GM19238 (cell line): ENCODE measurements around the gene RABL2A.
"Not testable (repeated sequence)": the region's sequence is repeated elsewhere in the genome, so short reads cannot be mapped to it uniquely, and the experiment has no call there.

Experiments
- DNase-seq: peaks from one replicate; pipeline ENCODE4 v3.0.0; 2011; ENCODE audit warnings: low spot score; ENCODE audit not compliant: insufficient read length

RABL2A gene

GRCh38 chr2:113606036-113606435 lies 21.0 kb upstream of the RABL2A start:
- not testable (repeated sequence) for DNase-seq

- DNase-seq = not testable (repeated sequence)
Observed at GRCh38 chr2:113609822-113610221, 17.2 kb upstream of the RABL2A start.

GRCh38 chr2:113621002-113621401 lies 6.1 kb upstream of the RABL2A start:
- DNase-seq = not testable (repeated sequence)

- DNase-seq = not testable (repeated sequence)
Observed at GRCh38 chr2:113625906-113626305, 1.2 kb upstream of the RABL2A start.

- not testable (repeated sequence) for DNase-seq
Observed at GRCh38 chr2:113632849-113633345, 5.8 kb downstream of the RABL2A start.

GRCh38 chr2:113635358-113635757 lies 8.3 kb downstream of the RABL2A start:
- not testable (repeated sequence) for DNase-seq

GRCh38 chr2:113636226-113636625 lies 9.2 kb downstream of the RABL2A start:
- DNase-seq = not testable (repeated sequence)

- not testable (repeated sequence) for DNase-seq
Observed at GRCh38 chr2:113638084-113638483, 11.0 kb downstream of the RABL2A start.

- not testable (repeated sequence) for DNase-seq
Observed at GRCh38 chr2:113646217-113646616, 19.2 kb downstream of the RABL2A start.

- DNase-seq = not testable (repeated sequence)
Observed at GRCh38 chr2:113650834-113651815, 24.1 kb downstream of the RABL2A start.

- DNase-seq = not testable (repeated sequence)
Observed at GRCh38 chr2:113652599-113652998, 25.5 kb downstream of the RABL2A start.

- DNase-seq = not testable (repeated sequence)
Observed at GRCh38 chr2:113656031-113656624, 29.1 kb downstream of the RABL2A start.

- not testable (repeated sequence) for DNase-seq
Observed at GRCh38 chr2:113657735-113658134, 30.7 kb downstream of the RABL2A start.

GRCh38 chr2:113663285-113664060 lies 36.4 kb downstream of the RABL2A start:
- DNase-seq = not testable (repeated sequence)

- DNase-seq = not testable (repeated sequence)
Observed at GRCh38 chr2:113664761-113665533, 37.9 kb downstream of the RABL2A start.

- DNase-seq = not testable (repeated sequence)
Observed at GRCh38 chr2:113669013-113669412, 41.9 kb downstream of the RABL2A start.

GRCh38 chr2:113672326-113672932 lies 45.4 kb downstream of the RABL2A start:
- DNase-seq = no peak

GRCh38 chr2:113675875-113676274 lies 48.8 kb downstream of the RABL2A start:
- no peak for DNase-seq

GRCh38 chr2:113676623-113677266 lies 49.7 kb downstream of the RABL2A start:
- no peak for DNase-seq

- no peak for DNase-seq
Observed at GRCh38 chr2:113677330-113677729, 50.3 kb downstream of the RABL2A start.
